ENCODE results near the gene LRRC66.
A peak's percentile ranks its signal among the peaks of the same experiment; 100 is the strongest.

LRRC66 gene, protein sequence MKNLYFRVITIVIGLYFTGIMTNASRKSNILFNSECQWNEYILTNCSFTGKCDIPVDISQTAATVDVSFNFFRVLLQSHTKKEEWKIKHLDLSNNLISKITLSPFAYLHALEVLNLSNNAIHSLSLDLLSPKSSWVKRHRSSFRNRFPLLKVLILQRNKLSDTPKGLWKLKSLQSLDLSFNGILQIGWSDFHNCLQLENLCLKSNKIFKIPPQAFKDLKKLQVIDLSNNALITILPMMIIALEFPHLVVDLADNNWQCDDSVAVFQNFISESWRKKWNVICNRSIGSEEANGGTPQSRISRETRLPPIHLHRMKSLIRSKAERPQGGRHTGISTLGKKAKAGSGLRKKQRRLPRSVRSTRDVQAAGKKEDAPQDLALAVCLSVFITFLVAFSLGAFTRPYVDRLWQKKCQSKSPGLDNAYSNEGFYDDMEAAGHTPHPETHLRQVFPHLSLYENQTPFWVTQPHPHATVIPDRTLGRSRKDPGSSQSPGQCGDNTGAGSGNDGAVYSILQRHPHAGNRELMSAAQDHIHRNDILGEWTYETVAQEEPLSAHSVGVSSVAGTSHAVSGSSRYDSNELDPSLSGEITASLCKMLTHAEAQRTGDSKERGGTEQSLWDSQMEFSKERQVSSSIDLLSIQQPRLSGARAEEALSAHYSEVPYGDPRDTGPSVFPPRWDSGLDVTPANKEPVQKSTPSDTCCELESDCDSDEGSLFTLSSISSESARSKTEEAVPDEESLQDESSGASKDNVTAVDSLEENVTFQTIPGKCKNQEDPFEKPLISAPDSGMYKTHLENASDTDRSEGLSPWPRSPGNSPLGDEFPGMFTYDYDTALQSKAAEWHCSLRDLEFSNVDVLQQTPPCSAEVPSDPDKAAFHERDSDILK

DNA sequence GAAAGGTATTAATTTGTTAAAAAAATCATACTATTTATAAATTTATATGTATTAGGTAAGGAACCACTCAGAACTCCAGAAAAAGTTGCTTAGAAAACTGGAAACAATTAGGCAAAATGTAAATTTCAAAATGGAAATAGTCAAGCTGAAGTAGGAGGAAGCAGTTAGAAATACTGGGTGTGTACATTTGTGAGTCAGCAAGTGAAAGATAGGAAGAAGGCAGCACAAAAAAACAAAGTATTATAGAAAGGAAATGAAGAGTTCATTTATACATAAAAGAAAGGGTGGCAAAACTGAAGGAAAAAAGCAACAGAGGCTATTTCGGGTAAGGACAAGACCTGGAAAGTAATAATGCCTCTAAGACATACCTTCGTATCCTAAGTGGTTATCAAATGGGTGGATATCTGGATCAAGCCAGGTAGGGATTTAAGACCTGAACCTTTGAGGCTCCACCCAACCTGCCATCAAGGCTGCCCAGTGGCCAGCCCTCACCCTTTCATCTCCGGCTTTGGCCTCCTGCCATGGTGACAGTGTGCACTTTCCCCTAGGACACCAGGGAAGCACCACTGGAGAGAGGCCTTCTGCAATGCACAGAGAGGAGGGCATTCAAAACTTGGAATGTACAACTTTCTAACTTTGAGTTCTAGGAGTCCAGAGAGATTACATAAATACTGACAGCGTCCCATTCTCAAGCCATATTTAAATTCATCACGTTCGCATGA lies at the start of gene LRRC66:
TSS of gene LRRC66 (minus strand) at position 428 of the 722 bp plus-strand sequence. CDS start 2,750 bp downstream, outside the sequence.
- no peak for TF ChIP-seq Cebpa-rat (IDR thresholded peaks at IDR 0.05)
- Histone ChIP-seq H3K9ac (no peak within 1 kb of the TSS), H4K20me1 (no peaks in the 10 kb centered on the region), H3K27me3 (no peaks in the 10 kb centered on the region), H3K4me1 (peaks cover 2 to 23% (median 6%) of the 10 kb centered on the region in 10 experiments; a peak in 18 of 20 replicates), H3K4me2 (peak within 1 kb of the TSS in 4 of 11 experiments; percentile 47 to 73 (median 68); a peak in 8 of 22 replicates), H3K9me3 (replicated peaks in 1 of 11) (no peaks in the 10 kb centered on the region), H3K36me3 (peaks cover 20 to 43% (median 33%) of the 10 kb centered on the region in 11 experiments), H3K27ac (peak within 1 kb of the TSS in 5 of 11 experiments; percentile 19 to 69 (median 52); a peak in 9 of 22 replicates), H3K4me3 (no peak within 1 kb of the TSS)

DNA sequence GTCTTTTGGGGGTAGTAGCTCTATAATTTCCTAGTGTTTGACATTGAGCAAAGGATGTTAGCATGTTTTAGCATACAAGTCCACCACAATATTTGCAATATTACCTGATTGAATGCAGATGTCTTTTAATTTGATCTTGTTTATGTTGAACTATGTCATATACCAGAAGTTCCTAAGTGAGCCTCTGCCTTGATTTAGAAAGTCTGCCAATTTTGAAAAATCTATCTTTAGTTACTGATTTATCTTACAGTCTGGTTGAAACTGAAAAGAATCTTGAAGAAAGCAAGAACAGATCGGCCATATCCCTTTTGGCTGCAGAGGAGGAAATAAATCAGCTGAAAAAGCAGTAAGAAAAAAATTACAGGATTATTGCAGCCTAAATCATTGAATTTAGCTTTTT lies 49.4 kb upstream of the LRRC66 start:
- Histone ChIP-seq H3K4me3 (no peak overlapping the region), H3K9ac (no peak overlapping the region), H3K9me3 (replicated peaks in 1 of 11) (no peaks in the 10 kb centered on the region; a peak in 1 of 22 replicates), H3K4me1 (no peaks in the 10 kb centered on the region), H4K20me1 (no peaks in the 10 kb centered on the region), H3K27me3 (no peaks in the 10 kb centered on the region), H3K36me3 (no peaks in the 10 kb centered on the region), H3K27ac (no peak overlapping the region), H3K4me2 (no peak overlapping the region)
- TF ChIP-seq Cebpa-rat (IDR thresholded peaks at IDR 0.05) = no peak

DNA sequence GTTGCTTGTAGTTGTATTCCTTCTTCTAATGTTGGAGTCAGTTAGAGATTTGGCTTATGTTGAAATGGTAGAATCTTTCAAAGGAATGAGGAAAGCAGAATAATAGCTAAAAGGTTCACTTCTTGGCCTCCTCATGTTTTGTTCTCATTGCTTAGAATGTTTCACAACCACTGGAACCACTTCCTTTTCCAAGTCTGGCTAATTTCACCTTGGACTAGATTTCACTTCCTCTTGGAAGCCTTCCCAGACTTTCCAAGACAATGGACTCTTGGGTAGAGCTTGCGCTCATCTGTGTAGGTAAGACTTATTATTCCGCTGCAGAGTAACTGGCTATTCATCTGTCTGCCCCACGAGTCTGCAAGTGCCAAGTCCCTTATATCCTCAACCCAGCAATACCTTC lies 39.2 kb upstream of the LRRC66 start:
- no peaks in the 10 kb centered on the region for H4K20me1 ChIP-seq
- peak overlapping the region in 1 of 11 experiments; percentile 23; a peak in 2 of 22 replicates for H3K9ac ChIP-seq
- peak overlapping the region in 8 of 11 experiments; percentile 26 to 82 (median 70); a peak in 16 of 22 replicates for H3K4me2 ChIP-seq
- H3K36me3 ChIP-seq = no peaks in the 10 kb centered on the region
- H3K4me1 ChIP-seq = peaks cover 0 to 43% (median 15%) of the 10 kb centered on the region in 10 experiments; a peak in 14 of 20 replicates
- no peaks in the 10 kb centered on the region for H3K27me3 ChIP-seq
- TF ChIP-seq Cebpa-rat (IDR thresholded peaks at IDR 0.05) = peak in 4 of 11 experiments; percentile 13 to 42 (median 30); a peak in 1 of 22 replicates
- no peaks in the 10 kb centered on the region for H3K9me3 ChIP-seq (replicated peaks in 1 of 11)
- H3K4me3 ChIP-seq = no peak overlapping the region
- peak overlapping the region in 7 of 11 experiments; percentile 3 to 71 (median 39); a peak in 9 of 22 replicates for H3K27ac ChIP-seq

DNA sequence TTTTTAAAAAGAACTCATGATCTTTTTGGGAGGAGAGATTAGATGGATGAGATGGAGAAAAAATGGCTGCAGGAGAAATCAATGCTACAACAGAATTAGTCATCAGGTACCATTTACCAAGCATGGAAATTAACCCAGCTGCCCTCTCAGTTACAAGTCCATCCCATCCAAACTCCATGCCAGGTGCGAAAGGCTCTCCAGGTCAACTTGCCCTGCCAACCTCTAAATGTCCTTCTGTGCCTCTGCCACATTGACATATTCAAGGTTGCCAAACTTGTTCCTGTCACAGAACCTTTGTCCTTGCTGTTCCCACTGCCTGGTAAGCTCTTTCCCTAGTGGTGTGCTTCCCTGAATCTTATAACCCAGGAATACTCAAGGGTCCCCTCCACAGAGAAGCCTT lies 38.1 kb upstream of the LRRC66 start:
- TF ChIP-seq Cebpa-rat (IDR thresholded peaks at IDR 0.05) = no peak
- Histone ChIP-seq H3K36me3 (no peaks in the 10 kb centered on the region), H3K4me3 (no peak overlapping the region), H3K4me2 (peak overlapping the region in 5 of 11 experiments; percentile 68 to 82 (median 77); a peak in 10 of 22 replicates), H3K27me3 (no peaks in the 10 kb centered on the region), H3K9me3 (replicated peaks in 1 of 11) (no peaks in the 10 kb centered on the region), H3K9ac (no peak overlapping the region), H4K20me1 (no peaks in the 10 kb centered on the region), H3K27ac (peak overlapping the region in 6 of 11 experiments; percentile 3 to 71 (median 46); a peak in 8 of 22 replicates), H3K4me1 (peaks cover 0 to 48% (median 15%) of the 10 kb centered on the region in 10 experiments; a peak in 14 of 20 replicates)

DNA sequence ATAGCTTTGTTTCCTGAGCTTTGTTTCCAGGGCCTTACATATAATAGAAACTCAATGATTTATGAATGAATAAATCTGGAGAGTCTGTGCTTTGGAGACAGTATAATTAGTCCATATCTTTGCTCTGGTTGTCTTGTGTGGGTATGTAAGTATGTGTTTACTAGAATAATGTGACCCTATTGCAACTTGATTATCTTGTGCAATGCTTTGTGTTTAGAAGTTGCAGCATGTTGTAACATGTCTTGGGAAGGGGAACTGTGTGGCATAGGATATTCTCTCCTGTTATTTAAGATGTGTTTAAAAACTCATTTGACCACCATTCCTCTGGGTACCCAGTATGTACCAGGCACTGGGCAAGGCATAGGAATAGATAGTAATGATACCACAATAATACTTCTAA lies 37.0 kb upstream of the LRRC66 start:
- H3K9ac ChIP-seq = no peak overlapping the region
- peak overlapping the region in 4 of 11 experiments; percentile 37 to 82 (median 56); a peak in 7 of 22 replicates for H3K4me2 ChIP-seq
- H3K36me3 ChIP-seq = no peaks in the 10 kb centered on the region
- H3K9me3 ChIP-seq (replicated peaks in 1 of 11) = peaks cover 0 to 3% (median under 1%) of the 10 kb centered on the region in 11 experiments; a peak in 13 of 22 replicates
- peaks cover 0 to 58% (median 15%) of the 10 kb centered on the region in 10 experiments; a peak in 14 of 20 replicates for H3K4me1 ChIP-seq
- H4K20me1 ChIP-seq = no peaks in the 10 kb centered on the region
- no peak overlapping the region for H3K4me3 ChIP-seq
- no peaks in the 10 kb centered on the region for H3K27me3 ChIP-seq
- no peak for TF ChIP-seq Cebpa-rat (IDR thresholded peaks at IDR 0.05)
- 0 out of 22 replicates have a peak overlapping the region, but pooled peaks of 1 of the 11 experiments have one; percentile 23 for H3K27ac ChIP-seq

DNA sequence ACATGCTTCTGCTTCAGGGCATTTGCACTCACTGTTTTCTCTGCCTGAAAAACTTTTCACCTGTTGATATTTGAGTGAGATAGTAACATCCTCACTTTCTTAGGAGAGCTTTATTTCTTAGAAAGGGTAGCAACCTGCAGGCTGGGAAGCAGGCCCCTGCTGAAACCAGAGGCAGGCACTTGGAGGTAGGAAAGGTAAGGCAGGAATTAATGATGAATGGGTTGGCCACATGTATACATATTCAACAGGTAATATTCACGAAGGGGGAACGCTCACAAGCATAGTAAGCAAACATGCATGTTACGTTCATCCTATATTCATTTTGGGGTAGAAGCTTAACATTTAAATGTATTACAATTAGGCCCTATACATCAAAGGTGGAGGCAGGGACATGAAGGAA lies 34.1 kb upstream of the LRRC66 start:
- no peak overlapping the region for H3K4me2 ChIP-seq
- no peak for TF ChIP-seq Cebpa-rat (IDR thresholded peaks at IDR 0.05)
- H3K27ac ChIP-seq = no peak overlapping the region
- H3K9ac ChIP-seq = no peak overlapping the region
- peaks cover 0 to 55% (median 9%) of the 10 kb centered on the region in 10 experiments; a peak in 14 of 20 replicates for H3K4me1 ChIP-seq
- no peaks in the 10 kb centered on the region for H4K20me1 ChIP-seq
- H3K9me3 ChIP-seq (replicated peaks in 1 of 11) = peaks cover 14 to 20% (median 16%) of the 10 kb centered on the region in 11 experiments
- H3K36me3 ChIP-seq = peaks cover 0 to 4% (median 0%) of the 10 kb centered on the region in 11 experiments; a peak in 1 of 22 replicates
- no peak overlapping the region for H3K4me3 ChIP-seq
- no peaks in the 10 kb centered on the region for H3K27me3 ChIP-seq

DNA sequence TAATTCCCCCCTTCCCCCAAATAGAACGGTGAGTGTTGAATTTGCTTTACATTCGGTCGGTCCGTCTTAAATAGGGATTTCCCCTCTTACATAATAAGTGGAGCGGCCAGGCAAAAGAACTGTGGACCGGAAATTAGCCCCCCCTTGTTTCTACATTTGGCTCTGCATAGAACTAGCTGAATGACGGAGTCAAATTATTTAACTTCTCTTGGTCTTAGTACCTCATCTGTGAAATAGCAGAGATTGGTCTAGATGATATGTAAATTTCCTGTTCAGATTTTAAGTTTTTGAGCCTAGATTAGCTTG lies 32.3 kb upstream of the LRRC66 start:
- Histone ChIP-seq H3K27me3 (no peaks in the 10 kb centered on the region), H3K36me3 (peaks cover 0 to 4% (median 0%) of the 10 kb centered on the region in 11 experiments; a peak in 1 of 22 replicates), H3K4me1 (peaks cover 0 to 41% (median 0%) of the 10 kb centered on the region in 10 experiments; a peak in 9 of 20 replicates), H3K9ac (no peak overlapping the region), H3K27ac (peak overlapping the region in 3 of 11 experiments; percentile 43 to 51 (median 45); a peak in 6 of 22 replicates), H4K20me1 (no peaks in the 10 kb centered on the region), H3K4me3 (no peak overlapping the region), H3K4me2 (peak overlapping the region in 5 of 11 experiments; percentile 19 to 64 (median 49); a peak in 8 of 22 replicates), H3K9me3 (replicated peaks in 1 of 11) (peaks cover 15 to 27% (median 19%) of the 10 kb centered on the region in 11 experiments)
- no peak for TF ChIP-seq Cebpa-rat (IDR thresholded peaks at IDR 0.05)
